Neural cell (in vitro differentiated cells): ENCODE data around the gene ZSWIM6. TPM values are rescaled to one million over a fixed set of nuclear protein-coding genes. Genes with fewer than 3 reads are reported as not detected.

Source experiments
- H2AFZ ChIP-seq: fragments of 200-600, 300-800 bp; sonication (generic), shearing (Covaris generic); 2 replicates; pipeline ENCODE4 v1.6.0; 2014; ENCODE audit warnings: low read depth, mild to moderate bottlenecking, antibody characterized with exemption, low read length, moderate library complexity
- H3F3A ChIP-seq: fragments of 200-600 bp; shearing (Covaris generic); 2 replicates; pipeline ENCODE4 v1.6.1; 2016; ENCODE audit warnings: mild to moderate bottlenecking, moderate library complexity, mixed read lengths, antibody characterized with exemption, low read length; ENCODE audit not compliant: insufficient read depth, poor library complexity, severe bottlenecking
- H3K27ac ChIP-seq: fragments of 200-600, 300-800 bp; sonication (generic), shearing (Covaris generic); 2 replicates; pipeline ENCODE4 v1.5.1; 2014; ENCODE audit warnings: mild to moderate bottlenecking, low read length, moderate library complexity
- H3K27me3 ChIP-seq: fragments of 300-800, 200-600 bp; sonication (generic), shearing (Covaris generic); 2 replicates; pipeline ENCODE4 v1.6.0; 2014; ENCODE audit warnings: mild to moderate bottlenecking, low read depth, low read length, moderate library complexity; ENCODE audit not compliant: insufficient read depth
- H3K36me3 ChIP-seq: fragments of 300-800, 200-600 bp; sonication (generic), shearing (Covaris generic); 2 replicates; pipeline ENCODE4 v1.5.1; 2014; ENCODE audit warnings: mild to moderate bottlenecking, antibody characterized with exemption, low read length, moderate library complexity; ENCODE audit not compliant: insufficient read depth
- H3K4me2 ChIP-seq: fragments of 300-800, 200-600 bp; sonication (generic), shearing (Covaris generic); 2 replicates; pipeline ENCODE4 v1.6.0; 2014; ENCODE audit warnings: mild to moderate bottlenecking, low read length
- H3K4me3 ChIP-seq: fragments of 300-800, 200-600 bp; sonication (generic), shearing (Covaris generic); 2 replicates; pipeline ENCODE4 v1.5.1; 2014; ENCODE audit warnings: mild to moderate bottlenecking, low read length, moderate library complexity
- H3K79me2 ChIP-seq: fragments of 200-600 bp; shearing (Covaris generic); replicated peaks from 2 replicates; pipeline ENCODE4 v1.6.0; 2014; ENCODE audit warnings: mild to moderate bottlenecking, low read length, moderate library complexity; ENCODE audit not compliant: insufficient read depth
- H3K9ac ChIP-seq: fragments of 300-800, 200-600 bp; sonication (generic), shearing (Covaris generic); 2 replicates; pipeline ENCODE4 v1.6.1; 2016; ENCODE audit warnings: mild to moderate bottlenecking, low read length, mixed read lengths
- H3K9me2 ChIP-seq: fragments of 200-600 bp; shearing (Covaris generic); 2 replicates; pipeline ENCODE4 v1.6.1; 2016; ENCODE audit warnings: mild to moderate bottlenecking, low read length, mixed read lengths; ENCODE audit not compliant: insufficient read depth
- H3K9me3 ChIP-seq: fragments of 200-600, 300-800 bp; sonication (generic), shearing (Covaris generic); 2 replicates; pipeline ENCODE4 v1.6.1; 2016; ENCODE audit warnings: mild to moderate bottlenecking, mixed run types, low read length, moderate library complexity, mixed read lengths
- H4K20me1 ChIP-seq: fragments of 200-600 bp; shearing (Covaris generic); 2 replicates; pipeline ENCODE4 v1.6.1; 2016; ENCODE audit warnings: mild to moderate bottlenecking, mixed run types; ENCODE audit not compliant: insufficient read depth
- EZH2 ChIP-seq: fragments of 200-600, 300-800 bp; shearing (Covaris generic), sonication (generic); IDR thresholded peaks from 2 replicates; pipeline ENCODE4 v1.6.1; 2014; ENCODE audit warnings: antibody characterized with exemption, low read length, borderline replicate concordance, mild to moderate bottlenecking; ENCODE audit not compliant: insufficient read depth, poor library complexity, severe bottlenecking
- POLR2AphosphoS5 ChIP-seq: IDR thresholded peaks from 2 replicates; pipeline ENCODE4 v1.6.1; 2012
- RAD21 ChIP-seq: fragments of 450-650 bp; conservative IDR thresholded peaks from 2 replicates; pipeline ENCODE4 v1.6.1; 2014; ENCODE audit warnings: antibody characterized with exemption, mild to moderate bottlenecking, moderate library complexity
- SMC3 ChIP-seq: fragments of 450-650 bp; conservative IDR thresholded peaks from 2 replicates; pipeline ENCODE4 v1.6.1; 2014; ENCODE audit warnings: antibody characterized with exemption, mild to moderate bottlenecking, moderate library complexity; ENCODE audit not compliant: poor library complexity
- TAF1 ChIP-seq: IDR thresholded peaks from 2 replicates; pipeline ENCODE4 v1.6.1; 2012; ENCODE audit warnings: low read depth
- polyA plus RNA-seq: library from polyadenylated mRNA; depleted of rRNA; stranded (reverse); fragments of >200 nt; gene quantifications from 2 replicates; pipeline ENCODE4 v1.2.3, GENCODE V29; 2014
- TF ChIP-seq, protein P1 (sequence below): fragments of 450-650 bp; IDR thresholded peaks from 2 replicates; pipeline ENCODE4 v1.5.1; 2014; ENCODE audit warnings: antibody characterized with exemption, mild to moderate bottlenecking, moderate library complexity; ENCODE audit not compliant: poor library complexity, severe bottlenecking
- TF ChIP-seq, protein P2 (sequence below): IDR thresholded peaks from 2 replicates; pipeline ENCODE4 v1.6.1; 2012; ENCODE audit warnings: borderline replicate concordance

The ZSWIM6 gene
- polyA plus RNA-seq, 1 donor from 2014 or later = 43.6 TPM

DNA sequence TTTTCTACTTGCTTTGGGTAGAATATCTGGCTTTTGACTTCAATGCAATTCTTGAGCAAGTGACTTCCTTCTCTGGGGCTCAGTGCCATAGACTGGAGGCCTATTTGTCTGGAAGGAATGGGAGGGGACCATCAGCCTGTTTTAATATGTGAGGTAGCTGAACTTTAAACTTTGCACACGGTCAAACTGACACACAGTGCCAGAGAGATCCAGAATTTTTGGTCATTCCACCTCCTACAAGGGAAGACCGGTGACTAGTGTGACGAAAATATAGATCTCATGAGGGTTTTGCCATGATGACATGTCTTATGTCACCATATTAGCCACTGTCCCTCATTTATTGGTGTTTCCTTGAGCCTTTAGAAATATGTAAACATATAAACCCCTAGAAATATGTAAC, 44.6 kb upstream of the ZSWIM6 start:
- Histone ChIP-seq H3K9me3 (no peaks in the 10 kb centered on the region), H4K20me1 (no peaks in the 10 kb centered on the region), H3F3A (no peaks in the 10 kb centered on the region), H3K4me3 (no peak overlapping the region), H3K4me2 (no peak overlapping the region), H3K27me3 (no peaks in the 10 kb centered on the region), H3K79me2 (no peaks in the 10 kb centered on the region), H3K9me2 (no peaks in the 10 kb centered on the region), H3K9ac (no peak overlapping the region), H3K36me3 (no peaks in the 10 kb centered on the region), H2AFZ (no peak overlapping the region), H3K27ac (no peak overlapping the region)
- TF ChIP-seq SMC3 = no peak
- TF ChIP-seq, protein P1, sequence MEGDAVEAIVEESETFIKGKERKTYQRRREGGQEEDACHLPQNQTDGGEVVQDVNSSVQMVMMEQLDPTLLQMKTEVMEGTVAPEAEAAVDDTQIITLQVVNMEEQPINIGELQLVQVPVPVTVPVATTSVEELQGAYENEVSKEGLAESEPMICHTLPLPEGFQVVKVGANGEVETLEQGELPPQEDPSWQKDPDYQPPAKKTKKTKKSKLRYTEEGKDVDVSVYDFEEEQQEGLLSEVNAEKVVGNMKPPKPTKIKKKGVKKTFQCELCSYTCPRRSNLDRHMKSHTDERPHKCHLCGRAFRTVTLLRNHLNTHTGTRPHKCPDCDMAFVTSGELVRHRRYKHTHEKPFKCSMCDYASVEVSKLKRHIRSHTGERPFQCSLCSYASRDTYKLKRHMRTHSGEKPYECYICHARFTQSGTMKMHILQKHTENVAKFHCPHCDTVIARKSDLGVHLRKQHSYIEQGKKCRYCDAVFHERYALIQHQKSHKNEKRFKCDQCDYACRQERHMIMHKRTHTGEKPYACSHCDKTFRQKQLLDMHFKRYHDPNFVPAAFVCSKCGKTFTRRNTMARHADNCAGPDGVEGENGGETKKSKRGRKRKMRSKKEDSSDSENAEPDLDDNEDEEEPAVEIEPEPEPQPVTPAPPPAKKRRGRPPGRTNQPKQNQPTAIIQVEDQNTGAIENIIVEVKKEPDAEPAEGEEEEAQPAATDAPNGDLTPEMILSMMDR = no peak

DNA sequence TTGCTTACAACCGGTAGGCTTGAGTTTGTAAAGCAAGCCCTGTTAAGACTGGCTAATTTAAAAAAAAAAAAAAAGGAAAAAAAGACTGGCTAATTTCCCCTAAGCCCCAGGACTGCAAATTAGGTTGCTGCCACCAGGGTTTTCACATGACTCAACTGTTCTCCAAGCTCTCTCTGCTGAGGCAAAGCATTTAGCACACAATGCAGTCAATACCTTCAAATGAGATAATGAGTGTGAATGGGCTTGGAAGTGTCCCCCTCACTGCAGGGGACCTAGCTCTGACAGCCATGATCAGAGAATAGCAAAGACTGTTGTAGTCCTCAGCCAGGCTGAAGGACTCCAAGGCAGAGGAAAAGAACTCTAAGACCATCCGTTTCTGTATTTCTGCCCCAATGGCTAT, 42.8 kb upstream of the ZSWIM6 start:
- H3K9me3 ChIP-seq = no peaks in the 10 kb centered on the region
- H3F3A ChIP-seq = no peaks in the 10 kb centered on the region
- no peaks in the 10 kb centered on the region for H3K36me3 ChIP-seq
- peak; percentile 43 for TF ChIP-seq POLR2AphosphoS5
- TF ChIP-seq, protein P1 = peak; percentile 33
- no peak for TF ChIP-seq TAF1
- no peak for TF ChIP-seq RAD21
- no peak for TF ChIP-seq EZH2
- TF ChIP-seq, protein P2, sequence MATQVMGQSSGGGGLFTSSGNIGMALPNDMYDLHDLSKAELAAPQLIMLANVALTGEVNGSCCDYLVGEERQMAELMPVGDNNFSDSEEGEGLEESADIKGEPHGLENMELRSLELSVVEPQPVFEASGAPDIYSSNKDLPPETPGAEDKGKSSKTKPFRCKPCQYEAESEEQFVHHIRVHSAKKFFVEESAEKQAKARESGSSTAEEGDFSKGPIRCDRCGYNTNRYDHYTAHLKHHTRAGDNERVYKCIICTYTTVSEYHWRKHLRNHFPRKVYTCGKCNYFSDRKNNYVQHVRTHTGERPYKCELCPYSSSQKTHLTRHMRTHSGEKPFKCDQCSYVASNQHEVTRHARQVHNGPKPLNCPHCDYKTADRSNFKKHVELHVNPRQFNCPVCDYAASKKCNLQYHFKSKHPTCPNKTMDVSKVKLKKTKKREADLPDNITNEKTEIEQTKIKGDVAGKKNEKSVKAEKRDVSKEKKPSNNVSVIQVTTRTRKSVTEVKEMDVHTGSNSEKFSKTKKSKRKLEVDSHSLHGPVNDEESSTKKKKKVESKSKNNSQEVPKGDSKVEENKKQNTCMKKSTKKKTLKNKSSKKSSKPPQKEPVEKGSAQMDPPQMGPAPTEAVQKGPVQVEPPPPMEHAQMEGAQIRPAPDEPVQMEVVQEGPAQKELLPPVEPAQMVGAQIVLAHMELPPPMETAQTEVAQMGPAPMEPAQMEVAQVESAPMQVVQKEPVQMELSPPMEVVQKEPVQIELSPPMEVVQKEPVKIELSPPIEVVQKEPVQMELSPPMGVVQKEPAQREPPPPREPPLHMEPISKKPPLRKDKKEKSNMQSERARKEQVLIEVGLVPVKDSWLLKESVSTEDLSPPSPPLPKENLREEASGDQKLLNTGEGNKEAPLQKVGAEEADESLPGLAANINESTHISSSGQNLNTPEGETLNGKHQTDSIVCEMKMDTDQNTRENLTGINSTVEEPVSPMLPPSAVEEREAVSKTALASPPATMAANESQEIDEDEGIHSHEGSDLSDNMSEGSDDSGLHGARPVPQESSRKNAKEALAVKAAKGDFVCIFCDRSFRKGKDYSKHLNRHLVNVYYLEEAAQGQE = no peak
- no peak for TF ChIP-seq SMC3
- no peaks in the 10 kb centered on the region for H3K79me2 ChIP-seq
- no peaks in the 10 kb centered on the region for H4K20me1 ChIP-seq
- no peak overlapping the region for H3K9ac ChIP-seq
- no peaks in the 10 kb centered on the region for H3K27me3 ChIP-seq
- H3K4me3 ChIP-seq = peak overlapping the region; percentile 7
- H3K9me2 ChIP-seq = no peaks in the 10 kb centered on the region
- no peak overlapping the region for H3K4me2 ChIP-seq
- no peak overlapping the region for H2AFZ ChIP-seq
- H3K27ac ChIP-seq = no peak overlapping the region
